Esophagus muscularis mucosa (tissue), 4 donors: ENCODE results near the gene RGMA. TPM values are rescaled to one million over a fixed set of nuclear protein-coding genes. Genes with fewer than 3 reads are reported as not detected.
A peak's percentile ranks its signal among the peaks of the same experiment; 100 is the strongest.

Experiments used
- DNase-seq: peaks from one replicate; pipeline ENCODE4 v3.0.0-alpha.2; 2017; ENCODE audit errors: extremely low spot score
- H3K27ac ChIP-seq, 4 donors: fragments of 200-600 bp; sonication (generic); replicated peaks in 1 of 4; 1 replicate in 3 of 4; 2 replicates in 1 of 4; pipeline ENCODE4 v1.5.1; 2016 to 2019; ENCODE audit warnings: mild to moderate bottlenecking in 1 of 4
- H3K27me3 ChIP-seq, 4 donors: fragments of 200-600 bp; sonication (generic); one replicate each; pipeline versions ENCODE4 v1.5.1 to v1.6.0; 2016 to 2019
- H3K36me3 ChIP-seq, 4 donors: fragments of 200-600 bp; sonication (generic); one replicate each; pipeline ENCODE4 v1.5.1; 2016 to 2019
- H3K4me1 ChIP-seq, 4 donors: fragments of 200-600 bp; sonication (generic); one replicate each; pipeline ENCODE4 v1.5.1; 2016 to 2019
- H3K4me3 ChIP-seq, 4 donors: fragments of 200-600 bp; sonication (generic); 1 replicate in 2 of 4; 2 replicates in 2 of 4; pipeline ENCODE4 v1.5.1; 2016 to 2019; ENCODE audit warnings: mild to moderate bottlenecking in 4 of 4, moderate library complexity in 1 of 4
- H3K9me3 ChIP-seq, 4 donors: fragments of 200-600 bp; sonication (generic); 1 replicate in 3 of 4; 2 replicates in 1 of 4; pipeline ENCODE4 v1.5.1; 2016 to 2019
- EP300 ChIP-seq: sonication (generic); formaldehyde crosslinking; IDR thresholded peaks from one replicate; pipeline ENCODE4 v1.6.1; 2017; ENCODE audit warnings: antibody characterized with exemption
- POLR2A ChIP-seq: fragments of 450-650 bp; IDR thresholded peaks from one replicate; pipeline ENCODE4 v1.6.1; 2017; ENCODE audit warnings: antibody characterized with exemption, moderate library complexity, mild to moderate bottlenecking, low read depth
- POLR2AphosphoS5 ChIP-seq, 2 donors: sonication (generic); formaldehyde crosslinking; IDR thresholded peaks; one replicate each; pipeline ENCODE4 v1.6.1; 2017; ENCODE audit warnings: antibody characterized with exemption in 2 of 2
- WGBS: methylation state at CpG from one replicate; pipeline ENCODE4 v1.1.5; 2018; 5-methylcytosine and 5-hydroxymethylcytosine counted together
- intact Hi-C: fragments of 100-400 bp; cut with DNase I; formaldehyde crosslinking; loops from one replicate; pipeline ENCODE4 v1.15.1; 2023
- total RNA-seq, 4 donors: library from RNA; depleted of rRNA; stranded (reverse); fragments of >200 nt; gene quantifications; one replicate each; pipeline versions ENCODE4 v1.1.0 to v1.2.1, GENCODE V29; 2016
- TF ChIP-seq, protein P1 (sequence below), 3 experiments: fragments of 200-600 bp in 2 of 3; fragments of 450-650 bp in 1 of 3; sonication (generic) in 2 of 3; IDR thresholded peaks; one replicate each; pipeline ENCODE4 v1.5.1; 2017 to 2019; ENCODE audit warnings: antibody characterized with exemption in 3 of 3, mild to moderate bottlenecking in 2 of 3, moderate library complexity in 1 of 3

The RGMA gene
- total RNA-seq, 4 donors from 2014 or later = 101 to 312 (median 188) TPM

DNA sequence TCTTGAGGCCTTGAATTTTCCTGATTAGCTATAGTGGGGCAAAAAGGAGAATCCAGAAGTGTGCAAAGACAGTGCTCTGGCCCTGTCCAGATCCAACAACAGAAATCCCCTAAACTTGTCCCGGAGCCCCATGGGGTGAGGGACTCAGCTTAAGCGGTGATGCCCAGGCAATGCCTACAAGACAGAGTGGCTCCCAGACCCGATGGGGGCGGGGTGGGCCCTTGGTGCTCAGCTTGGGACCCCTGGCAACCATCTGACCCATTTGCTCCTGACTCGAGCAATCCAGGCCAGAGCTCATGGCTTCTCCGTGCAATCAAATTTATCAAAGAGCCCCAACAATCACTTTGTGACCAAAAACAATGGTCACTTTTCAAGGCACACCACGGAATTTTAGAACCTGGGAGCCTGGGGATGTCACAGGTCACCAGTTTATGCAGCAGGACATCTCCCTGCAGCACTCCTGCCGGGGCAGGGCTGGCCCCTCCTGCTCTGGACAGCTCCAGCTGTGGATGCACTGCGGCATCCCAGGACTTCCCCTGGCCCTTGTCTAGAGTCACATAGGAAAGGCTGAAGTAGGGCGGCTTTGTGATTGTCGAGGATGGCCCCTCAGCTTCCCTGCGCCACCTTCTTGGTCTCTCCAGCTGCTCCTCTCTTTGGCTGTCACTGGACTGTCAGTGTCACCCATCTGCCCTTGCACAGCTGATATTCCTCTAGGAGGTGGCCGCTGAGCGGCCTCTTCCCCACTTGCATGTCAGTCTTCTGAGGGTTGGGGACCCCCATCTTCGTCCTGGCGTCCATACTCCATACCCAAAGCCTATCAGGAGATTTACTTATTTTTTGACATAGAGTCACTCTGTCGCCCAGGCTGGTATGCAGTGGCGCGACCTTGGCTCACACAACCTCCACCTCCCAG, 28.4 kb downstream of the RGMA start:
- DNase-seq = no peak
- 59% methylated on average over 16 of the region's 19 CpGs for WGBS
- H3K27ac ChIP-seq = peak overlapping the region; percentile 53 to 98 (median 65)
- H3K4me1 ChIP-seq = peaks cover 60 to 100% (median 98%) of the 10 kb centered on the region in 4 donors
- H3K4me3 ChIP-seq = peak overlapping the region in 1 of 4 donors; percentile 35
- no peaks in the 10 kb centered on the region for H3K27me3 ChIP-seq
- H3K9me3 ChIP-seq = no peaks in the 10 kb centered on the region
- intact Hi-C loops = no loop called here
- peaks cover 0 to 31% (median 13%) of the 10 kb centered on the region in 4 donors for H3K36me3 ChIP-seq
- TF ChIP-seq POLR2AphosphoS5 (IDR thresholded peaks at IDR 0.05) (no peak), POLR2A (no peak)

DNA sequence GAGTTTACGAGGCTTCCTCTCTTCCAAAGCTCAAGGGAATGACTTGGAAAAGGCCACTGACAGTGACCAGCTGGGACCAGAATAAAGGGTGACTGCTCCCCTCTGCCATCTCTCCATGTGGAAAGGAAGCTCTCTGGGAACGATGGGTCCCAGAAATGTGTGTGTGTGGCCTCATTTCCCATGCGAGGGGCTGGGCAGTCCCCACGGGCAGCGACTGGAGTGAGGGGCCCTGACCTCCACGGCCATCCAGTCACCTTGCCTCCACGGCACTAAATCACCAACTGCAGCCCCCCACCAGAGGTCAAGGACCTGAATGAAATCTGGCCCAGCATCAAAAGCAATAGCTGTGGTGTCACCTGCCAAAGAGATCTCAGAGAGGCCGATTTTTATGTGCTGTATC, 29.6 kb downstream of the RGMA start:
- Histone ChIP-seq H3K27me3 (no peaks in the 10 kb centered on the region), H3K4me1 (peaks cover 51 to 100% (median 98%) of the 10 kb centered on the region in 4 donors), H3K27ac (peak overlapping the region; percentile 53 to 98 (median 65)), H3K9me3 (no peaks in the 10 kb centered on the region), H3K4me3 (no peak overlapping the region), H3K36me3 (peaks cover 0 to 32% (median 12%) of the 10 kb centered on the region in 4 donors)
- no peak for DNase-seq
- TF ChIP-seq POLR2AphosphoS5 (IDR thresholded peaks at IDR 0.05) = no peak
- TF ChIP-seq POLR2A = no peak
- intact Hi-C loops = no loop called here
- 68% methylated on average over 5 of the region's 8 CpGs for WGBS

DNA sequence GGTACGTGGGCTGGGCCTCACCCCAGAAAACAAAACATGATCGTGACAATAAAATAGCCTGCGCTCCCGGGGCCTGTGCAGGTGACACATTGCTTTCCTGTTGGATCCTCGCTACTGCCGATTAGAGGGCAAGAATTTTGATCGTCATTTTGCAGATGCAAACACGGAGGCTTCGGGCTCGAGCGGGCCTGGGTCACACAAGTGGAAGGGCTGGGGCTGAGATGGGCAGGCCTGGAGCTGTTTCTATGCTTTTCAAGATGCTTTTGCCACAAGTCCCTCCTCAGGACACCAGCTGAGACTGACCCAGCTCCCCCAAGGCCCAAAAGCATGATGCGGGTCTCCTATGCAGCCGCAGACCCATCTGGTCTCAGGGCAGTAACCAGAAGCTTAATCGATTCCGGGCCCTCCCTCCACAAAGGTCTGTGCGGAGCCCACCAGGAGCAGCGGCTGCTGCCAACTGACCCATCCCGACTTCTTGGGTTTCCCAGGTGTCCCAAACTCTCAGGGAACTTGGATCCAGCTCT, 30.0 kb downstream of the RGMA start:
- Histone ChIP-seq H3K9me3 (no peaks in the 10 kb centered on the region), H3K36me3 (peaks cover 0 to 32% (median 12%) of the 10 kb centered on the region in 4 donors), H3K4me3 (no peak overlapping the region), H3K27ac (peak overlapping the region in 3 of 4 donors; percentile 53 to 98 (median 70)), H3K27me3 (no peaks in the 10 kb centered on the region), H3K4me1 (peaks cover 46 to 100% (median 98%) of the 10 kb centered on the region in 4 donors)
- DNase-seq = no peak
- 64% methylated on average over 14 of the region's 18 CpGs for WGBS
- TF ChIP-seq, protein P1, sequence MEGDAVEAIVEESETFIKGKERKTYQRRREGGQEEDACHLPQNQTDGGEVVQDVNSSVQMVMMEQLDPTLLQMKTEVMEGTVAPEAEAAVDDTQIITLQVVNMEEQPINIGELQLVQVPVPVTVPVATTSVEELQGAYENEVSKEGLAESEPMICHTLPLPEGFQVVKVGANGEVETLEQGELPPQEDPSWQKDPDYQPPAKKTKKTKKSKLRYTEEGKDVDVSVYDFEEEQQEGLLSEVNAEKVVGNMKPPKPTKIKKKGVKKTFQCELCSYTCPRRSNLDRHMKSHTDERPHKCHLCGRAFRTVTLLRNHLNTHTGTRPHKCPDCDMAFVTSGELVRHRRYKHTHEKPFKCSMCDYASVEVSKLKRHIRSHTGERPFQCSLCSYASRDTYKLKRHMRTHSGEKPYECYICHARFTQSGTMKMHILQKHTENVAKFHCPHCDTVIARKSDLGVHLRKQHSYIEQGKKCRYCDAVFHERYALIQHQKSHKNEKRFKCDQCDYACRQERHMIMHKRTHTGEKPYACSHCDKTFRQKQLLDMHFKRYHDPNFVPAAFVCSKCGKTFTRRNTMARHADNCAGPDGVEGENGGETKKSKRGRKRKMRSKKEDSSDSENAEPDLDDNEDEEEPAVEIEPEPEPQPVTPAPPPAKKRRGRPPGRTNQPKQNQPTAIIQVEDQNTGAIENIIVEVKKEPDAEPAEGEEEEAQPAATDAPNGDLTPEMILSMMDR (IDR thresholded peaks at IDR 0.05) = no peak
- TF ChIP-seq POLR2A = no peak
- no peak for TF ChIP-seq POLR2AphosphoS5 (IDR thresholded peaks at IDR 0.05)
- no peak for TF ChIP-seq EP300
- intact Hi-C loops = no loop called here

DNA sequence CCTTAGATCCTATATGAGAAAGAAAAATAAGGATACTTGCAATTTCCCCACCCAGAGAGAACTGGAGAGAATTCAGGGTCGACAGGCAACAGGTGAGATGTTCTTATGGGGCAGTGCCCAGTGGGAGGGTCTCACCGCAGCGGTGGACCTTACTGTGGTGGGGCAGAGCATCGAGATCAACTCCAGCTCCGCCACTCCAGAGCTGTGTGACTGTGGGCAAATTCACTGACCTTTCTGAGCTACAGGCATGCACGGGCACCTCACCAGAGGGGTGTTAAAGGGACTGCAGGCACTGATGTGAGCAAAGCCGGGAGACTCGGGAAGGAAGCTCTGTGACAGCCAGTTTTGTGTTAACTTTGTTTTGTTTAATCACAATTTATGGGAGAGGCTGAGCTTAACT, 30.9 kb downstream of the RGMA start:
- no peak for DNase-seq
- 61% methylated on average over 8 of the region's 8 CpGs for WGBS
- Histone ChIP-seq H3K4me1 (peaks cover 38 to 100% (median 98%) of the 10 kb centered on the region in 4 donors), H3K4me3 (no peak overlapping the region), H3K36me3 (peaks cover 0 to 37% (median 15%) of the 10 kb centered on the region in 4 donors), H3K27me3 (no peaks in the 10 kb centered on the region), H3K9me3 (no peaks in the 10 kb centered on the region), H3K27ac (peak overlapping the region; percentile 48 to 98 (median 64))
- intact Hi-C loops = no loop called here
- TF ChIP-seq POLR2A (no peak), EP300 (no peak), POLR2AphosphoS5 (IDR thresholded peaks at IDR 0.05) (no peak)
- TF ChIP-seq, protein P1 (IDR thresholded peaks at IDR 0.05) = no peak

DNA sequence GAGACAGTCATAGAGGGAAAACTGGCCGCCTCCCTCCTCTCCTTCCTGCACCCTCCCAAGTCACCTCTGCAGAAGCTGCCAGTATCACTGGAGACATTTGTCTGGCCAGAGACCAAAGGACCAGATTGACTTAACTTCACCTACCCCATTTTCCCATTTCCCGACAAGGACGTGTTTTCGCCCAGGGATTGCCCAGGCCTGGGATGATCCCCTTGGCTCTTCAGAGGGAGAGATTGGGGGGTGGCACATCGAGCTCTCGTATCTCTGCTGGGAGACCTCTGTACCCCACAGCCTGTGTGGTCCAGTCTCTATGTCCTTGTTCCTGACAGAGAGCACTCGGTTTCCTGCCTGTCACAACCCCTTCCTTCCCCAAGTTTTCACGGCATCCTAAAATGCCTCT, 31.4 kb downstream of the RGMA start:
- 54% methylated on average over 8 of the region's 8 CpGs for WGBS
- H3K27ac ChIP-seq = peak overlapping the region; percentile 48 to 98 (median 64)
- H3K4me3 ChIP-seq = no peak overlapping the region
- peaks cover 34 to 100% (median 98%) of the 10 kb centered on the region in 4 donors for H3K4me1 ChIP-seq
- no peak for DNase-seq
- no peaks in the 10 kb centered on the region for H3K9me3 ChIP-seq
- TF ChIP-seq, protein P1 (IDR thresholded peaks at IDR 0.05) = no peak
- no peak for TF ChIP-seq EP300
- no peak for TF ChIP-seq POLR2A
- TF ChIP-seq POLR2AphosphoS5 (IDR thresholded peaks at IDR 0.05) = no peak
- peaks cover 0 to 40% (median 15%) of the 10 kb centered on the region in 4 donors for H3K36me3 ChIP-seq
- intact Hi-C loops = no loop called here
- H3K27me3 ChIP-seq = no peaks in the 10 kb centered on the region
